Measurements from ENCODE around the gene GZF1.
A peak's percentile ranks its signal among the peaks of the same experiment; 100 is the strongest.

GZF1 gene

DNA sequence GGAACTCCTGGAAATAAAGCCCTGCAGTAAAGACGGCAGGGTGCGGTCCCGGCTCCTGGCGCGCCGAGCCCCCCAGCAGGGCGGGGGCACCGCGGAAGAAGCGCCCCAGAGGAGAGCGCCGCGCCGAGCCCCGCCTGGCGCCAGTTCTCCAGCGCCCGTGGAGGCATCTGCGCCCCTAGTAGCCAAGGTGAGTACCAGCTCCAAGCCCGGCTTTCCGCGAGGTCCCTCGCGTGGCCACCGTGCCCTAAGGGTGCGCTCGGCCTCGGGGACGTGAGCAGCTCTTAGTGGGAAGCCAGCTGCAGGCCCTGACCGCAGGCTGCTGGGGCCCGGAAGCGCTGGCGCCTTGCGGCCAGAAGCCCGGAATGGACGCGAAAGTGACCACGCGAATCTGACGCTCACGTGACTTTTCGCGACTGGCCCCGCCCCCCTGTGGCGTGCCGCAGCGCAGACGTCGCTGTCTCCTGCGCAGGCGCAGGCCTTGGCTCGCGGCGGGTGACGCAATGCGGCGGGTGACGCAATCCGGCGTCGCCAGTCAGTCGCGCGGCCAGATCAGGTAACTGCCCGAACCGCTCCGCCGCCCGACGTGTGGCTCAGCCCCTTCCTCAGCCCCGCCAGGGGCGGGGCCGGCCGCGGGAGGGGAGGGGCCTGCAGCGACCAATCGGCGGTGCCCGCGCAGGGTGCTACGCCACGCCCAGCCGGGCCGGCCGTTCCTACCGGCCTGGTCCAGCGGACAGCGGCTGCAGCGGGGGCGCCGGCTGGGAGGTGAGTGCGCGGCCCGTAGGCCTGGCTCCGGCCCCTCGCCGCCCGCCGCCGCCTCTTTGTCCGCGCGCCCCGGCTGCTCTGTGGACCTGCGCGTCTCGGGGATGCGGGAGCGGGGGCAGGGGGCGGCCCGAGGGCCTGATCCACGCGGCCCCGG lies at the start of gene GZF1:
Gene GZF1, plus strand, starts transcription at position 707 of the 916 bp plus-strand sequence. CDS start 2,202 bp downstream, outside the sequence.
- DNase-seq (ENCODE audit: low spot score) = peak; percentile 98

DNA sequence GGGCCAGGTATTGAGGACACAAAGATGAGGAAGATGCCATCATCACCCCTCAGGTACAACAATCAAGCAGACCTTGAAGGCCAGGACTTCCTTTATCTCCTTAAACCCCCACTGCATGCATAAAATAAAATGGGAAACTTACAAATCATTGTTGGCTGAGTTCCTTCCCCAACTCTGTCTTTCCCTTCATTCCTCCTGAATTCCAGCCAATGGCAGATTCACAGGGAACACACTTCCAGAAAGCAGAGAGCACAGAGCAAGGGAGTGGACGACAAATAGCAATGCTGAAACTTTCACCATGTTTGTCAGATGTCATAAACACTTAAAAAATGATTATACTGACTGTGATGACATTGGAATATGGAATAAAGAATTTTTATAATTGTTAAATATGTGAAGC lies 48.7 kb upstream of the GZF1 start:
- no peak for DNase-seq (ENCODE audit: low spot score)

DNA sequence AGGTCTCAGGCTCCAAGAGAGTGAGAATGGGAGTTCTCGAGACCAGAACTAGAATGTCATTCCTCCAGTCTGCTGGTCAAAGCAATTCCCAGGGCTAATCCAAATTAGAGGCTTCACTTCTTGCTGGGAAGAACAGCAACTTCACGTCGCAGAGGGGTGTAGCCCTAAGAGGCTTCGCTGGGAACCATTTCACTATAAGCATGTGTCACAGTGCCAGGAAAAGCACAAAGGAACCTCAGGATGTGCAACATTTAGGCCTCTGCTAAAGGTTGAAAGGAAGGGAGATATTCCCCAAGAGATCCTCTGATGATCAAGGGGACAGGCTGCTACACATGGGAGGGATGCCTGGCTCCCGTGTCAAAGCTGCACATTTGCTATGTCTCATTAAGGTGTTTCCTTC lies 47.3 kb upstream of the GZF1 start:
- no peak for DNase-seq (ENCODE audit: low spot score)

DNA sequence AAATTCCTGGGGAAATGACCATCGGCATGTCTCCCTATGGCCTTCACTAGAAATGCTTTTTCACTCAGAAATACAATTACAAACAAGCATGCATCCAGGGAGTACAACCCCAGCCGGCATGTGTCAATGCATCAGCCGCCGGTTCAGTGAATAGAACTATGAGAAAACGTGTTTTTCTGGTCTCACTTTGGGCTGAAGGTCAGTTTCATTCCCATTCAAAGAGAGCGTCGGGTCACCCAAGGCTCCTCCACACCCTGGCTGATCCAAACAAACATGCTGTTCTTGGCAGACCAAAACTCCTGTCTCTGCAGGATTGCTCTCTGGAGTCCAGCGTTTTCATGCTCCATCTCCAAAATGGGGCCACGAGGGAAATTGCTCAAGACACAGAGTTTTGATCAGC lies 46.9 kb upstream of the GZF1 start:
- DNase-seq (ENCODE audit: low spot score) = no peak

DNA sequence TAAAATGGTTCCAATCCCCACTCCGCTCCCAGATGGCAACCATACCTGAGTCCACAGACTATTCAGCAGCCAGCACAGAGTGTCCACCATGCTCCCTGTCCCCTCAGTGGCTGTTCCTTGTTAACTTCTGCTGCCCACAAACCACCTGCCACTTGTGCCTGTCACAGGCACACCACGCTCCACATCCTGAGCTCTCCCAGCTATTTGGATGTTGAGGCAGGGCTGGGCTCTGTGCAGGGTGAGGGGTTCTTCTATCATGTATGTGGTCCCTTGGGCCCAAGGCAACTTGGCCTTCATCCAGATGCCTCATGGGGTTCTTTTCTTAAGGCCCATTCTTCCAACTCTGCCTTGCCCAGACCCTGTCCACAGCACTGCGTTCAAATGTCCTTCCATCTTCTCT lies 45.4 kb upstream of the GZF1 start:
- no peak for DNase-seq (ENCODE audit: low spot score)

DNA sequence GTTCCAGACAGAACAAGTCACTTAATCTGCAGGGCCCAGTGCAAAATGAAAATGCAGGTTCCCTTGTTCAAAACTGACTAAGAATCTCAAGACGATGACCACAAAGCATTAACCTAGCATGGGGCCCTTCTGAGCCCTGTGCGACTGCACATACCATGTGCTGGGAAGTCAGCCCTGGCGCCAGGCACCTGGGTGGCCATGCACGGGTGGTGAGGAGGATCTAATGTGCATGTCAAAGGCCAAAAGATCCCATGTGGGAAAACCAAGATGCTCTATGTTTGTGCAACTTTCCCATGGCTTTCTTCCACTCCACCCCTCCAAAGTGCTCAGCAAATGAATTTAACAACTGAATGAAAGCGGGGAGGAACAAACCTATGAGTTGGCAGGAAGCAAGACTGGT lies 44.9 kb upstream of the GZF1 start:
- no peak for DNase-seq (ENCODE audit: low spot score)

DNA sequence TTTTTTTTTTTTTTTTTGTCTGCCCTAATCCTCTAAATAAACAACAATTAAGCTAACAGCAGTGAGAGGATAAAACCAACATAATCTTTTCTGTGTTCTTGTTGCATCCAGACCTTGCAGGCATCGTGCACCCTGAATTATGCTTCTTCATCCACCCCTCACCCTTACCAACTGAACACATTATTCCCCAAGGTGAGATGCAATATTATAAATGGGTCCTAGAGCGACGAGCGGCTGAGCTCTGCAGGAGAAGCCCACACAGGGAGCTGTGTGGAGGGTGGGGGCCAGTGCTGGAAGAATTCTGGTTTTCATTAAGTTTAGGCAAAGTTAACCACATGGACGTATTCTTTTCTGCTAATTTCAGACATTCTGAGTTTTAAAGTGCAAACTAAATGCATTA lies 43.6 kb upstream of the GZF1 start:
- DNase-seq (ENCODE audit: low spot score) = no peak

DNA sequence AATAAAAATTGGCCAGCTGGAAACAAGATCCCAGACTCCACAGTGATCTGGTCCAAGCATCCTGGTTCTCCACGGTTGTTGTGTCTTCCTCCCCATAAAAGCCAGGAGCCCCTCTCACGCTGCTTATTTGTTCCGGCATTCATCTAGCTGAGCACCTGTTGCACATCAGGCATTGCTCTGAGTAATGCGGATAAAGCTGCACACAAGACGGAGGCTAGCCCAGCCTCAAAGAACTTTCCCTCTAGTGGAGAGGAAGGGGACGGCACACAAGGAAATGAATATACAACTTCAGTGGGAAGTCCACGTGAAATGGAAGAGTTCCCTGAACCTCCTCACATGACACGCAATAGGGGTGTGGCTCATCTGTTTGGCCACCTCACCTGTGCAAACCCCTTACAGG lies 41.7 kb upstream of the GZF1 start:
- DNase-seq (ENCODE audit: low spot score) = no peak

DNA sequence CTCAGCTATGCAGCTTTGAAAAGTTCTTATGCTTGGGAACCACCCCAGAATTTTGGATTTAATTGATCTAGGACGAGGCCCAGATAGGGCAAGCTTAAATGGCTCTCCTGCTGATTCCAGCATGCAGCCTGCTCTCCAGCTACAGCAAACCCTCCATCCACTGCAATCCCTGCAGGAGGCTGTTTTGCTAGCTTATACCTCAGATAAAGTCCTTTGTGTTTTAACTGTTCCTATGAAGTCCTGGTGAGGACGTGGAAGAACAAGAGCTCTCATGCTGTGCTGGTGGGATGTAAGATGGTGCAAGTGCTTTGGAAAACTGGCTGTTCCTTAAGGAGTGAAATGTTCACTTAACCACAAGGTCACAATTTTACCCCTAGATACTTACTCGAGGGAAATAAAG lies 36.9 kb upstream of the GZF1 start:
- no peak for DNase-seq (ENCODE audit: low spot score)

DNA sequence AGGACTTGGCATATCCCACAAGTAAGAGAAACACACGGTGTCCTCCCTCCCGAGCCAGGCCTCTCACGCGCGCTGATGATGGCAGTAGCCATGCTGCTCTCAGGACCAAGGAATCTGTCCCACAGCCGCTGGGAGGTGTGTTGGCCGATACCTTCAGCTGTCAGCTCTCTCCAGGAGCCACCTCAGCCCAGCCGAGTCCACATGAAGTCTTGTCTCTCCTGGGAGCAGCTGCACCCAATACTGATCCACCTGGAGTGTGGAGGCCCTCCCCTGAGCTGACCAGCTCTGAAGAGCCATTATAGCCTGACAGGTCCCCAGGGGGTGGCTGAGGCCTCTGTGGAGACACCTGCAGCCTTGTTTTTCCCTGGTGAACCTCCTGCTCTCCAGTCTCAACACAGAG lies 35.2 kb upstream of the GZF1 start:
- DNase-seq (ENCODE audit: low spot score) = no peak

DNA sequence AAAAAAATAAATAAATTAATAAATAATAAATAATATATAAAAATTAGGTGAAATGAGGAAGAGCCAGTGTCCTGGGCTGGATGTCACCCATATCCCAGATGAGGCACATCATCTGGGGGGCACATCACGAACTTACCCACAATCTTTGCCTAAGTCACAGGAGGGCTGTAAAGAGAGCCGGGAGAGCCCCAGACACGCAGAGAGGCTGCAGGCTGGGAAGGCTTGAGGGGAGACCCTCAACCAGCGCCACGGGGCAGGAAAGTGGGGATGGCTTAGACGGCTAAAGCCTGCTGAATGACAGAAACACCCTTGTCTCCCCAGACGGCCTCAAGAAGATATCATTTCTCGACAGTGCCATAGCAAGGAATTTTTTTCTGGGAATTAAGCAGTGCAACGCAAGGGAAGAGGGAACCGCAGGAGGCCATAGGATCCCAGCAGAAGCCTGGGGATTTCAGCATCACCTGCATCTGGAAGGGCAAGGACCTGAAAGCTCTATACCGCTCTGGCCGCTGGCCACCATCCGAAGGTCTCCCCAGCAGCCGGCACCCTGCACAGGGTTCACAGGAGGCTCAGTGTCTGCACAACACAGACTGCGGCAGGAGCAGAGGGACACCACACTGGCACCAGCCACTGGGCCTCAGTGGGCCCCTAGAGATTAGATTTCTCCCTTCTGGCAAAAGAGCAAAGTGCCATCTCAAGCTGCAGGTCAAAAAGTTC lies 34.2 kb upstream of the GZF1 start:
- no peak for DNase-seq (ENCODE audit: low spot score)

DNA sequence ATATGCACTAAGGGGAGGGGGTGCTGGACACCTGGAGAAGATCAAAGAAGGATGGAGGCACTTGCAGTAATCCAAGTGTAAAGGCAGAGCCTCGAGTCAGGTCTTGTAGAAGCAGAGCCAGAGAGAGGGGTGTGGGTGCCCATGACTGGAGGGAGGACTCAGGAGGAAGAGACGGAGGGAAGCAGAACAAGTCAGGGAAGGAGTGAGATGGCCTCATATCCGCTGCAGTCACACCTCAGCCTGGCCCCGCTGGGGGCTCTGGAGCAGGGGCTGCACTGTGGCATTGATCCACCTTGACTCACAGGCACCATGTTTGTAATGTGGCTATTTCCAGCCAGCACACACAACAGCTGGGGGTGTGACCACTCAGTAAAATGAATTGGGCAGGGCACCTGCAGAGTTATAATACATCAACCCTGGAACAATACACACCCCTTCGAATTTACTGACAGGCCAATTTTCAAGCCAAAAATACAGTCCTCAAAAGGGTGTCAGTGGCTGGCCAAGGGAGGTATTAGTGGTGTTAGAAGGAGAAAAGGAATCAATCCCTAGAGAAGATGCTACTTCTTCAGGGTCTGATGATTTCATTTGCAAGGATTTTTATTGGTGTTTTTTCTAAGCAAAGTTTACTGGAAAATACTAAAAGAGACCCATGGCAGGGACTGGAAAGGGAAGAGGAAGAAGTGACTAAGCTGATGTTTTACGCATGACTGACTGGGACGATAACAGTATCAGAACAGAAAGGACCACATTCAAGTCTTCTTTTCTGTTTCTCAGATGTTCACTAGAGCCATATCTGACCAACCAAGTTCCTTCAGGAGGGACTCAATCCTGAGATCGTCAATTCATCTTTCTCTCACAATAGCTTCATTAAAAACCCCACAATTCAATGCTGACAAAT lies 30.3 kb upstream of the GZF1 start:
- DNase-seq (ENCODE audit: low spot score) = no peak

DNA sequence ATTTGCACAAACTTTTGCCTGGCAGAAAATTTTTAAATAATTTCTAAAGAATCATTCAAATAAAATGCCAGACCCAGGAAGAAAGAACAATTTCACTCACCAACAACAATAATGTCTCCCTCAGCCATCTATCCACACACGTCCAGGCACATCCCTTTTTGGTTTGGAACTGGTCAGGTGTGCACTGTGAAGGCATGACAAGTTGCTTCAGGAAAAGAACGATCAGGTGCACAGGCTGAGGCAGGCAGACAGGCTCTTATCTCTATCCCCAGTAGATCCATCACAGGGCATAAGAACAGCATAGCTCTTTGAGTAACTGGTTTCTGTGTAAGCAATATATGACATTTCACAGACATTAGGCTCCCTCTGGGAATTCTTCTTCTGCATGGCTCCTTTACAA lies 29.5 kb upstream of the GZF1 start:
- no peak for DNase-seq (ENCODE audit: low spot score)

DNA sequence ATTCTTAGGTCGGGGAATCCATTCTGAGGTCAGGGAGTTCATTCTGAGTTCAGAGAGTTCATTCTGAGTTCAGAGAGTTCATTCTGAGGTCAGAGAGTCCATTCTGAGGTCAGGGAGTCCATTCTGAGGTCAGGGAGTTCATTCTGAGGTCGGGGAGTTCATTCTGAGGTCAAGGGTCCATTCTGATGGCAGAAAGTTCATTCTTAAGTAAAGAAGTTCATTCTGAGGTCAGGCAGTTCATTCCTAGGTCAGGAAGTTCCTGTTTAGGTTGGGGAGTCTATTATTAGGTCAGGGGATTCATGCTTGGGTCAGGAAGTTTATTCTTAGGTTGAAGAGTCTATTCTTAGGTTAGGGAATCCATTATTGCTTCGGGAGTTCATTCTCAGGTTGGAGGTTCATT lies 27.9 kb upstream of the GZF1 start:
- DNase-seq (ENCODE audit: low spot score) = no peak

DNA sequence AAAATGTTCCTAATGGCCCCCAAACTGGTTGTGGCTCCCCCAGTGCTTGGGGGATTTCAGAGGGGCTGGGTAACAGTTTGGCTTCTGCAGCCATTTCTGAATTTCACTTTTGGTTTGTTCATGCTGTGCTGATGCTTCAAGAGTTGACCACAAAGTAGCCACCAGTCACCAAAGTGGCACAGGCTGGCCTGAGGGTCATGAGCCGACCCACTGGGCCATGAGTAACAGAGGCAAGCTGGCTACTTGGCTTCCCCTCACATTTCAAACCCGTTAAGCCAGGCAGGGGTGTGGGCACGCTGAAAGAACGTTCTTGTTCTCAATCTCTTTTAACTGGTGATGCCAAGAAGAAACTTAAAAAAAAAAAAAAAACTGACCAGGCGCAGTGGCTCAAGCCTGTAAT lies 26.5 kb upstream of the GZF1 start:
- DNase-seq (ENCODE audit: low spot score) = no peak

DNA sequence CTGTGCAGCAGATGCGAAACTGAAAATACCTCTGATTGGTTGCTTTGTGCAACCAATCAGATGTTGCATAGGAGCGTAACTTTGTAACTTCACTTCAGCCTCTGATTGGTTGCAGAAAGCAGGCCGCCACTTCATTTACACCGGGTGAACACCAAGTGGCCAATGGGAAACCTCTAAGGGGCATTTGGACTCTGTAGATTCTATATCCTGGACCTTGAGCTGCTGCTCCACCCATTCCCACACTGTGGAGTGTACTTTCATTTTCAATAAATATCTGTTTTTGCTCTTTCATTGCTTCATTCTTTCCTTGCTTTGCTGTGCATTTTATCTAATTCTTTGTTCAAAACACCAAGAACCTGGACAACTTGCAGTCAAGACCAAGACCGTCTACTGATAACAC lies 25.5 kb upstream of the GZF1 start:
- no peak for DNase-seq (ENCODE audit: low spot score)

DNA sequence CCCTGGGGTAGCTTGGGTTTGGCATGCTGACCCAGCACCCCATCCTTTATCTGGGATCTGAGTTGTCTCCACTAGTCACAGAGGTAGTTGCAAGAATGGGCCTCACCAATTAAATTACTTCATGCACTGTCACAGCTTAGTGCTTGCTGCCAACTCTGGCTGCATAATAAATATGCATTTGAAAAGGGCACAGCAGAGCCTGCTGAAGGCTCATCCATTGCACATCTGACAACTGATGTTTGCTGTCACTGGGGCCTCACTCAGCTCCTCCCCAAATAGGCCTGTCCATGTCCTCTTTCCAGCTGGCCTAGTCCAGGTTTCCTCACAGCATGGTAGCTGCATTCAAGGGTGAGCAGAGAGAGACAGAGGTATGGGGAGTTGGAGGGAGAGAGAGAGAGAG lies 24.7 kb upstream of the GZF1 start:
- no peak for DNase-seq (ENCODE audit: low spot score)

DNA sequence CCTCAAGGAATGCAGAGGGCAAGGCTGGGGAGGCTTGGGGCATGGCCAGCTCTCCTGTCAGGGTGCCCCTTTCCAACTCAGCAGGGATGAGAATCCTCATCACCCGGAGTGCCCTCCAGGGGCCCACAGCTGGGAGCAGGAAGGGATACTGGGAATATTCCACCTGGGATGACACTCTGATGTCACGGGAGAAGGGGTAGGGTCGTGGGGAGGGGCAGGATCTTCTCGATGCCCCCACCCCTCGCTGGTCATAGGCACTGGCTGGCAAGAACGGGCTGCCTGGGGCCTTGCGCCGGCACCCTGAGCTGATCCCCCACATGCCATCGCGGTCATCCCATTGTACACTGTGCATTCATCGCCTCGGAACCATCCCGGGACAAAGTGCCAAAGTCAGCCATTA lies 22.0 kb upstream of the GZF1 start:
- no peak for DNase-seq (ENCODE audit: low spot score)

DNA sequence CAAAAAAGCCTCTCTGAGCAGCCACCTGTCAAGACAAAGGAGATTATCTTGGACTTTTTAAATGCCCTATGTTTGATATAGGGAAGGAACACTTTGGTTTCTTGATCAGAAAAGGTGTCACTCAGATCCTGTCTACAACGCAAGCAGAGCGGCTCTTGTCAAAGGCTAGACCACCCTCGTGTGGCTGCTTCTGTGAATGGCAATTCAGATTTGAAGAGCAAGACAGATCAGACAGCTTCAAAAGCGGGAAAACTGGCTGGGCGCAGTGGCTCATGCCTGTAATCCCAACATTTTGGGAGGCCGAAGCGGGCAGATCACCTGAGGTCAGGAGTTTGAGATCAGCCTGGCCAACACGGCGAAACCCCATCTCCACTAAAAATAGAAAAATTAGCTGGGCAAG lies 21.5 kb upstream of the GZF1 start:
- DNase-seq (ENCODE audit: low spot score) = peak; percentile 29

DNA sequence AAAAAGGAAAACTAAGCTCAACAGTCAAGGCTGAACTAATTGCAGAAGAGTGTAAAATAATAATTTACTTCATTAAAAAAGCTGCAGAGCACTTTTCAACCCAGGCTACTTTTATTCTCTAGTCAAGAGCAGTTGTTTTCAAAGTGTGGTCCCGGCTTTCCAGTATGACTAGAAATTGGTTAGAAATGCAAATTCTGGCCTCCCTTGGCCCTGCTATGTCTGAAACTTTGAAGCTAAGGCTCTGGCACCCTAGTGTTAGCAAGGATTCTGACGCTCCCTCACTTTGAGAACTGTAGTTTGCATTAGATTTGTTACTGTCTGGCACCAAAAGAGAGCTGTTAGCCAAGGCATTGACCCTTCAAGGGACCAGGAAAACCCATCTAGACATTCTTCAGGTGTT lies 20.9 kb upstream of the GZF1 start:
- no peak for DNase-seq (ENCODE audit: low spot score)

DNA sequence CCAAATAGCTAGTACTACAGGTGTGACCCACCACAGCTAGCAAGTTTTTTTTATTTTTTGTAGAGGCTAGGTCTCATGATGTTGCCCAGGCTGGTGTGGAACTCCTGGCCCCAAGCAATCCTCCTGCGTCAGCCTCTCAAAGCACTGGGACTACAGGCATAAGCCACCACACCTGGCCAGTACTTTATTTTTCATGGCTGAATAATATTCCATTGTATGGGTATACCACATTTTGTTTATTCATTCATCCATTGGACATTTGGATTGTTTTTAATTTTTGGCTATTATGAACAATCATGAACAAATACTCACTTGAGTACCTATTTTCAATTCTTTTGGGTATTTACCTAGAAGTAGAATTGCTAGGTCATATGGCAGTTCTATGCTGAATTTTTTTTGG lies 18.4 kb upstream of the GZF1 start:
- DNase-seq (ENCODE audit: low spot score) = no peak

DNA sequence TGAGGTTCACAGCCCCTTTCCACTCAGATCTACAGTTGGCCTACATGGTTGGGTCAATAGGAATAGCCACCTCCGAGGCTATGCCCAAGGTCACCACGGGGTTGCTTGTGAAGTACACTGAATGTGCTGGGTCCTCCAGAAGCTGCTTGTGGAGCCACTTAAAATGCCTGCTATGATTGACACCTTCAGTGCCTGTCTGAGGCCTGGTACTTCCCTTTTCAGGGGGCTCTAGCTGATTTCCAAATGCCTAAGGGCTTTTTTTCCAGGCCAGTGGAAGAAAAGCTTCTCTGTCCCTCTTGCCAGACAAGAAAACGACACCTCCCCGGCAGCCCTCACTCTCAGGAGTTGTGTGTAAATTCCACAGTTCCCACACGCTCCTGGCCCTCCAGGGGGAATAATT lies 17.6 kb upstream of the GZF1 start:
- DNase-seq (ENCODE audit: low spot score) = no peak

DNA sequence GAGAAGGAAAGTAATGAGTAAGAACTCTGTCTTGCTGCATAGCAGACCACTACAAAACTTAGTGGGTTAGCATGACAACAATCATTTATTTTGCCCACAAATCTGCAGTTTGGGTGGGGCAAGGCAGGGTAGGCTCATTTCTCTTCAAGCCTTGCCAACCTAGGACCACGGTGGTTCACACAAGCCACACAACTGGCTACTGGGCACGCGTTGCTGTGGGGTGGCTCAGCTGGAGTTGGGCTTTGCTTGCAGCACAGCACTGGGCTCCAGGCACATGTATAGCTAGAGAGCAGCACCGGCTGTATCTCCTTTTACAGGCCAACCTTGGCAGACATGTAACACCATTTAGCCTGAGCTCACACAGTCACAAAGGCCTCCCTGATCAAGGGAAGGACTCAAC lies 16.0 kb upstream of the GZF1 start:
- no peak for DNase-seq (ENCODE audit: low spot score)

All from activated CD4-positive, alpha-beta T cell treated with anti-CD3 and anti-CD28 coated beads, Interleukin-2, Interleukin-4, amounts not matched to agents 100 ng/mL and 50 ng/mL, durations not matched to agents 16 hours and 8 hours (primary cell).